A673 (cell line): ENCODE results near the gene PAQR4. TPM values are rescaled to one million over a fixed set of nuclear protein-coding genes. Genes with fewer than 3 reads are reported as not detected.

ENCODE experiments used
- BruUV-seq: library from RNA; stranded (reverse); fragments of 400-500 nt; replicated peaks from 2 replicates; lab custom pipeline; 2021; lab: Mats Ljungman, UMichigan
- CTCF ChIA-PET: fragments of 300-600 bp; sonication (Branson Sonifier 250); formaldehyde crosslinking; loops from one replicate; lab custom pipeline; 2022; ENCODE audit warnings: antibody characterized with exemption; lab: Charles Lee
- POLR2A ChIA-PET: fragments of 300-600 bp; sonication (Branson Sonifier 250); formaldehyde crosslinking; loops from one replicate; lab custom pipeline; 2022; ENCODE audit warnings: antibody characterized with exemption; ENCODE audit not compliant: low non-redundant PET; lab: Charles Lee
- DNase-seq: peaks from one replicate; pipeline ENCODE4 v3.0.0-alpha.2; 2015; ENCODE audit warnings: low spot score
- H3K27ac ChIP-seq: fragments of 200-600 bp; sonication (generic); 2 replicates; pipeline ENCODE4 v1.5.1; 2016; ENCODE audit warnings: mixed run types, low read depth, mild to moderate bottlenecking, mixed read lengths, antibody characterized with exemption, low read length; ENCODE audit not compliant: poor library complexity, severe bottlenecking
- H3K27me3 ChIP-seq: fragments of 200-600 bp; sonication (generic); replicated peaks from 2 replicates; pipeline ENCODE4 v1.6.1; 2017; ENCODE audit warnings: mixed run types, low read depth, mild to moderate bottlenecking, mixed read lengths, antibody characterized with exemption, low read length; ENCODE audit not compliant: insufficient read depth, poor library complexity
- H3K36me3 ChIP-seq: fragments of 200-600 bp; sonication (generic); 2 replicates; pipeline ENCODE4 v1.6.1; 2016; ENCODE audit warnings: mixed run types, mild to moderate bottlenecking, mixed read lengths, antibody characterized with exemption, low read length; ENCODE audit not compliant: insufficient read depth, poor library complexity, severe bottlenecking
- H3K4me1 ChIP-seq: fragments of 200-600 bp; sonication (generic); 2 replicates; pipeline ENCODE4 v1.6.1; 2017; ENCODE audit warnings: mixed run types, mild to moderate bottlenecking, mixed read lengths, antibody characterized with exemption, low read length; ENCODE audit not compliant: insufficient read depth, poor library complexity, severe bottlenecking
- H3K4me3 ChIP-seq: fragments of 200-600 bp; sonication (generic); 2 replicates; pipeline ENCODE4 v1.5.1; 2016; ENCODE audit warnings: low read depth, mixed run types, mild to moderate bottlenecking, mixed read lengths, low read length; ENCODE audit not compliant: poor library complexity, severe bottlenecking
- H3K9me3 ChIP-seq: fragments of 200-600 bp; sonication (generic); 2 replicates; pipeline ENCODE4 v1.6.1; 2016; ENCODE audit warnings: mixed run types, low read depth, mild to moderate bottlenecking, mixed read lengths, antibody characterized with exemption, low read length; ENCODE audit not compliant: poor library complexity, severe bottlenecking
- CTCF ChIP-seq: fragments of 300-800, 200-600 bp; sonication (generic); conservative IDR thresholded peaks from 2 replicates; pipeline ENCODE4 v1.5.1; 2017; ENCODE audit warnings: low read depth, mild to moderate bottlenecking, antibody characterized with exemption, low read length, moderate library complexity, mixed read lengths
- EZH2 ChIP-seq: fragments of 200-600 bp; sonication (generic); IDR thresholded peaks from 2 replicates; pipeline ENCODE4 v1.6.1; 2017; ENCODE audit warnings: borderline replicate concordance, low read depth, mild to moderate bottlenecking, mixed read lengths, antibody characterized with exemption, low read length; ENCODE audit not compliant: poor library complexity, severe bottlenecking
- intact Hi-C: fragments of 100-400 bp; cut with micrococcal nuclease; formaldehyde crosslinking; loops from one replicate; pipeline ENCODE4 v1.10.0; 2022; ENCODE audit not compliant: unreplicated experiment
- total RNA-seq: library from RNA; stranded (reverse); gene quantifications from 2 replicates; pipeline ENCODE4 v1.2.3, GENCODE V29; 2021

The PAQR4 gene
- total RNA-seq, 1 experiment from 2014 or later = 46.5 TPM

- TF ChIP-seq EZH2 (no peak), CTCF (peak; percentile 72)
- H3K27me3 ChIP-seq = peaks cover 67% of the 10 kb centered on the region
- no peaks in the 10 kb centered on the region for H3K9me3 ChIP-seq
- peaks cover 4% of the 10 kb centered on the region for H3K4me1 ChIP-seq
- no peaks in the 10 kb centered on the region for H3K36me3 ChIP-seq
- intact Hi-C loops = loop anchor here (1.0 kb wide), 2 partner anchors 25 to 34 kb away; partner anchors contain the start of gene PAQR4
- H3K4me3 ChIP-seq = no peak overlapping the region
- ChIA-PET CTCF (interaction anchor here (0.7 to 1.6 kb wide), 4 partner anchors 17 to 28 kb away, joined by 3 to 15 read pairs (median 4); partner anchors contain the start of genes HCFC1R1, THOC6 and TNFRSF12A), POLR2A (interaction anchor here (0.8 kb wide), 1 partner anchor 131 kb away, joined by 4 read pairs; the partner anchor contains the start of gene ZNF213)
- DNase-seq = peak; percentile 99
- no peak overlapping the region for H3K27ac ChIP-seq
- BruUV-seq = no TSS peak
Observed at GRCh38 chr16:3003582-3004270, 34.6 kb downstream of the PAQR4 start.

- intact Hi-C loops = loop anchor here (1.0 kb wide), 2 partner anchors 24 to 35 kb away; partner anchors contain the start of gene PAQR4
- no peak overlapping the region for H3K4me3 ChIP-seq
- ChIA-PET POLR2A (interaction anchor here (0.8 kb wide), 1 partner anchor 131 kb away, joined by 4 read pairs; the partner anchor contains the start of gene ZNF213), CTCF (interaction anchor here (0.7 to 1.6 kb wide), 4 partner anchors 16 to 27 kb away, joined by 3 to 15 read pairs (median 4); partner anchors contain the start of genes HCFC1R1, THOC6 and TNFRSF12A)
- TF ChIP-seq EZH2 (no peak), CTCF (no peak)
- DNase-seq = no peak
- peaks cover 63% of the 10 kb centered on the region for H3K27me3 ChIP-seq
- BruUV-seq = no TSS peak
- peaks cover 4% of the 10 kb centered on the region for H3K4me1 ChIP-seq
- H3K9me3 ChIP-seq = no peaks in the 10 kb centered on the region
- no peaks in the 10 kb centered on the region for H3K36me3 ChIP-seq
- H3K27ac ChIP-seq = no peak overlapping the region
Observed at GRCh38 chr16:3004319-3004718, 35.2 kb downstream of the PAQR4 start.

GRCh38 chr16:3004781-3005284 is 35.7 kb downstream of the PAQR4 start:
- no TSS peak for BruUV-seq
- Histone ChIP-seq H3K36me3 (no peaks in the 10 kb centered on the region), H3K4me3 (no peak overlapping the region), H3K4me1 (peaks cover 4% of the 10 kb centered on the region), H3K27me3 (peaks cover 63% of the 10 kb centered on the region), H3K9me3 (no peaks in the 10 kb centered on the region), H3K27ac (no peak overlapping the region)
- ChIA-PET CTCF (interaction anchor here (1.1 kb wide), 1 partner anchor 27 kb away, joined by 3 read pairs; no protein-coding TSS in a partner anchor), POLR2A (no interaction called here)
- TF ChIP-seq CTCF (no peak), EZH2 (peak; percentile 56)
- DNase-seq = no peak
- intact Hi-C loops = loop anchor here (1.0 kb wide), 2 partner anchors 23 to 36 kb away; partner anchors contain the start of gene PAQR4
